Adrenal gland (tissue), 5 donors: ENCODE results near the gene HSF4.

Experiments
- CTCF ChIP-seq, 6 experiments: fragments of 450-650 bp in 4 of 6; fragments of 200-600 bp in 2 of 6; sonication (generic) in 1 of 6; IDR thresholded peaks; 1 replicate in 5 of 6; 2 replicates in 1 of 6; pipeline versions ENCODE4 v1.5.1 to v1.8.0; 2016 to 2021; ENCODE audit warnings: antibody characterized with exemption in 6 of 6, mild to moderate bottlenecking in 2 of 6, moderate library complexity in 1 of 6
- POLR2A ChIP-seq, 2 donors: fragments of 450-650 bp; IDR thresholded peaks; one replicate each; pipeline ENCODE4 v1.6.1; 2017; ENCODE audit warnings: antibody characterized with exemption in 2 of 2, mild to moderate bottlenecking in 2 of 2, moderate library complexity in 1 of 2
- donor health status: DM: no; HTN: no; CAD: no.

DNA sequence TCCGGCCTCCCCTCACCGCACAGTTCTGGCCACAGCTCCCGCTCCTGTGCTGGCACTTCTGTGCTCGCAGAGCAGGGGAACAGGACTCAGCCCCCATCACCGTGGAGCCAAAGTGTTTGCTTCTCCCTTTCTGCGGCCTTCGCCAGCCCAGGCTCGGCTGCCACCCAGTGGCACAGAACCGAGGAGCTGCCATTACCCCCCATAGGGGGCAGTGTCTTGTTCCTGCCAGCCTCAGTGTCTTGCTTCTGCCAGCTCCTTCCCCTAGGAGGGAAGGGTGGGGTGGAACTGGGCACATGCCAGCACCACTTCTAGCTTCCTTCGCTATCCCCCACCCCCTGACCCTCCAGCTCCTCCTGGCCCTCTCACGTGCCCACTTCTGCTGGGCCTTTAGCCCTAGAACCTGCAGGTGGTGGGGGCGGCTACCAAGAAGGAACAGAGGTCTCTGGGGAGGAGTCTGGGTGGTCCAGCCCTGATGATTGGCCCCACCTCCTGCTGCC, 33.7 kb downstream of the HSF4 start:
- TF ChIP-seq CTCF (IDR thresholded peaks at IDR 0.05) (peak; percentile 63 to 87 (median 76)), POLR2A (IDR thresholded peaks at IDR 0.05) (no peak)
